ENCODE measurements around the gene MAP7D2. TPM values are rescaled to one million over a fixed set of nuclear protein-coding genes. Genes with fewer than 3 reads are reported as not detected.

Gene MAP7D2
- total RNA-seq, 2 experiments from 2014 or later: 0.13 to 0.21 TPM

Small RNAs within 50 kb of the gene (microRNA-seq; reads per million reads assigned to microRNA genes)
- 5.2 reads per million for gene MIR23C

Other genes with a start within 250 kb of the MAP7D2 start
- gene SH3KBP1, start 229.3 kb downstream of the MAP7D2 start, total RNA-seq: 10 to 100 TPM; 85.6 to 95.3 TPM
- 1 to 10 TPM; 5.1 to 6.7 TPM for gene BCLAF3, start 125.8 kb downstream of the MAP7D2 start, total RNA-seq
- 10 to 100 TPM; 84.8 to 92.4 TPM for gene EIF1AX, start 24.9 kb upstream of the MAP7D2 start, total RNA-seq
- 10 to 100 TPM; 80.2 to 82.0 TPM for gene RPS6KA3, start 150.0 kb upstream of the MAP7D2 start, total RNA-seq

Measured in activated CD8-positive, alpha-beta T cell treated with anti-CD3 and anti-CD28 coated beads, Interleukin-2, amount 10 ng/mL, durations not matched to agents 7 days and 5 days (primary cell).